Measurements from ENCODE around the gene HNRNPU.
A peak's percentile ranks its signal among the peaks of the same experiment; 100 is the strongest.

HNRNPU gene

GRCh38 chr1:244802556-244803239, 61.6 kb downstream of the HNRNPU start:
- no peak for DNase-seq (ENCODE audit: low read depth in 3 of 3)

DNA sequence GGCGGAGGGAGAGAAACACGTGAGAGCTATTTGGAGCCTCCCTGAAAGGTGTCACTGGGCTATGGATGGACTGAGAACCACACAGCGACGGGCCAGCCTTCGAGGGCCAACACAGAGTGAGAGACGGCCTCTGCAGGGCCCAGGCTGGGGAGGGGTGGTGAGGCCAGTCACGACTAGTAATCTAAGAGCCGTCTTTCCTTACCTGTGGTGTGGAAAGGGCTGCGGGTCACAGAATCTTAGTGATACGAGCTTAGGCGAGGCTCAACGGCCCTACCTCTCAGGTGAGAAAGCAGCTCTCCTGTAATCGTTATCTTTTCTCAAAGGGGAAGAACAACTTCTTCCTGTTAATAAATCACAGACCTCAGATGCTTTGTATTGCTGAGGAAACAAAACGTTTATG, 62.3 kb downstream of the HNRNPU start:
- DNase-seq (ENCODE audit: low read depth in 3 of 3): no peak

DNA sequence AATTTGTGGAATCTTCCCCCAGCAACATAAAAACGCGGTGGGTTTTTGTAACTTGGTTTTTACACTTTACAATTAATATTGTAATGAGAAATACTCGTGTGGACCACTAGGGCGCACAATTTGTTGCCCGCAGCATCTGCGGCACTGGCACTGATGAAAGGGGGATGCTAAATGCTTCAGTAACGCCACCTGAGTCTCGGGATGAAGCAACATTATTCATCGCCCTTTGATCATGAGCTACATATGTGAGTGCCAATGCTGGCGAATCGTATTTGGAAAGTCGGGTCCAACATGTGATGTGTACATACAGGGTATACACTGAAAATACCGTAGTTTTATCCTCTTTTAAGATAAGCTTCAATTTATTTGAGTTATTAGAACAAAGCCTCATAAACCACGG, 63.1 kb downstream of the HNRNPU start:
- DNase-seq (ENCODE audit: low read depth in 3 of 3): peak; percentile 17 to 41 (median 21)

DNA sequence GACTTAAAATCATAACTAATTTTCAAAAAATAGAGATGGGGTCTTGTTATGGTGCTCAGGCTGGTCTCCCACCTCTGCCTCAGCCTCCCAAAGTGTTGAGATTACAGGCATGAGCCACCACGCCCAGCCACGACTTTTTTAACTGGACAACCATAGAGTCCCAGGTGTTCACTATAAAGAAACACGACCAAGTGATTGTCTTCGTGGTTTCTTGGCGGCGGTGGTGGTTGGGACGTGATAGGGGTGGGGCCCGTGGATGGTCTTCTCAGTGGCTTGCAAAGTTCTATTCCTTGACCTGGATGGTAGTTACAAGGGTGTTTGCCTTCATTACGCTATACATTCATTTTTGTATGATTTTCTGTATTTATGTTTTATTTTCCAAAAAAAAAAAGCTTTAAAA, 63.5 kb downstream of the HNRNPU start:
- DNase-seq (ENCODE audit: low read depth in 3 of 3): no peak
